ENCODE data around the gene SP6.

The SP6 gene

DNA sequence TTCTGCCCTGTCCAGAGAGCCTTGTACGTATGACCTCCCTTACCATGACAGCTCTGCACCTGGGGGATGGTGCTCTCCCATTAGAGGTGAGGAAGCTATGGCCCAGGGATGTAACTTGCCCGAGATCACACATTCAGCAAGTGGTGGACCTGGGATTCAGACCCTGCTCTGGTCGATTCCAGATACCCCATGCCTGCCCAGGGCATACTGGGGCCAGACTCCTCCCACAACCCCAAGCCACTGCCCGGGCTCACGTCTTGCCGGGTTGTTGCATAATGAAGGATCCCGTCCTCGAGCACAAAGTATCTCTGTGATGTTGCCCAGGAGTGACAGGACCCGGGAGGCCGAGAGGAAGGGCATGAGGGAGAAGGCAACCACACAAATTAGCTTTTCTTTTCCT lies 31.5 kb downstream of the SP6 start:
- TF ChIP-seq, protein P1, sequence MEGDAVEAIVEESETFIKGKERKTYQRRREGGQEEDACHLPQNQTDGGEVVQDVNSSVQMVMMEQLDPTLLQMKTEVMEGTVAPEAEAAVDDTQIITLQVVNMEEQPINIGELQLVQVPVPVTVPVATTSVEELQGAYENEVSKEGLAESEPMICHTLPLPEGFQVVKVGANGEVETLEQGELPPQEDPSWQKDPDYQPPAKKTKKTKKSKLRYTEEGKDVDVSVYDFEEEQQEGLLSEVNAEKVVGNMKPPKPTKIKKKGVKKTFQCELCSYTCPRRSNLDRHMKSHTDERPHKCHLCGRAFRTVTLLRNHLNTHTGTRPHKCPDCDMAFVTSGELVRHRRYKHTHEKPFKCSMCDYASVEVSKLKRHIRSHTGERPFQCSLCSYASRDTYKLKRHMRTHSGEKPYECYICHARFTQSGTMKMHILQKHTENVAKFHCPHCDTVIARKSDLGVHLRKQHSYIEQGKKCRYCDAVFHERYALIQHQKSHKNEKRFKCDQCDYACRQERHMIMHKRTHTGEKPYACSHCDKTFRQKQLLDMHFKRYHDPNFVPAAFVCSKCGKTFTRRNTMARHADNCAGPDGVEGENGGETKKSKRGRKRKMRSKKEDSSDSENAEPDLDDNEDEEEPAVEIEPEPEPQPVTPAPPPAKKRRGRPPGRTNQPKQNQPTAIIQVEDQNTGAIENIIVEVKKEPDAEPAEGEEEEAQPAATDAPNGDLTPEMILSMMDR (IDR thresholded peaks at IDR 0.05) = no peak
- no peak for TF ChIP-seq ZFX (IDR thresholded peaks at IDR 0.05; ENCODE audit: borderline replicate concordance)
- no peak overlapping the region for H3K27ac ChIP-seq

DNA sequence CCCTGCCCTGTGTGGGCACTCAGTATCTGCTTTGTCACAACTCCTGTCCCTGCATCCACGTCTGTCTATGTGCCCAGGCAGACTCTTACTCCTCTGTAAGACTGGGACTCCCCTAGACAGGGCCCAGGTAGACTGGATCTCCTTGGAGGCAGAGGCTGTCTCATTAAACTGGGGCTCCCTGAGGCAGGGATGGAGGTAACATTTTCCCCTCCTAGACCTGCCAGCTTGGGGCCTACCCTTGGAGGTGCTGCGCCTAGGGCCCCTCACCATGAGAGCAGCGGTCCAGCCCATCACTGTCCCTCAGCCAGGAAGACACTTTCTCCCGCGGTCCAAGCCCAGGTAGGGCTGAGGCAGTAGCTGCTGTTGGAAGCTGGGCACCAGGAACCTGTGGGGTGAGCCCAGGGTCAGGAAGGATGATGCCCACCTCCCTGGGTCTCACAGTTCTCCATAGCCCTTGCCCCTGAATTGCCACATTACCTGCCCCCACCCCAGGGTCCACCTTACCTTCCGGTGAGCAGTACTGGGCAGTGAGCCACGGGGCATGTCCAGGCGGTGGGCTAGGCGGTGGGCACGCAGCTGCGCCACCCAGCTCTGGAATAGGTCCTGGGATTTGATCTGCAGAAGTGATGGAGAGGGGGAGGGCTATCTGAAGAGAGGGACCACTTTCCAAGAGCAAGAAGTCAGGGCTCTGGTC lies 32.8 kb downstream of the SP6 start:
- TF ChIP-seq ZFX (IDR thresholded peaks at IDR 0.05; ENCODE audit: borderline replicate concordance) = no peak
- TF ChIP-seq, protein P1 (IDR thresholded peaks at IDR 0.05) = no peak
- H3K27ac ChIP-seq = no peak overlapping the region

DNA sequence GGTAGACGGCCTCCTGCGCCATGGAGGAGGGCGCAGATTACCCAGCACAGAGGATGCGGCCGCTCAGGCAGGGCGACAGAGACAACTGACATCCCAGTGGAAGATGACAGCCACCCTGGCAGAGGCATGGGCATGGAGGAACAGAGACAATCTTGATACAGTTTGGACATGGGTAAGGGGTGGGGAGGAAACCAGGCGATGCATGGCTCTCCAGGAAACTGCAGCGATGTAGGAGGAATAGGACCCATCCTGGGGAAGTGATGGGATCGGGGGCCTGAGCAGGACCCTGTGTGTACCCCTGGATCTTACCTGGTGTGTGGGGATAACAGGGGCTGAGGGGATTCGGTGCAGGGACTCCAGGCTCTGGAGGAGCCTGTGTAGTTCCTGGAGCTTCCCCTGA lies 34.0 kb downstream of the SP6 start:
- TF ChIP-seq, protein P1 (IDR thresholded peaks at IDR 0.05) = no peak
- TF ChIP-seq ZFX (IDR thresholded peaks at IDR 0.05; ENCODE audit: borderline replicate concordance) = no peak
- H3K27ac ChIP-seq = no peak overlapping the region

DNA sequence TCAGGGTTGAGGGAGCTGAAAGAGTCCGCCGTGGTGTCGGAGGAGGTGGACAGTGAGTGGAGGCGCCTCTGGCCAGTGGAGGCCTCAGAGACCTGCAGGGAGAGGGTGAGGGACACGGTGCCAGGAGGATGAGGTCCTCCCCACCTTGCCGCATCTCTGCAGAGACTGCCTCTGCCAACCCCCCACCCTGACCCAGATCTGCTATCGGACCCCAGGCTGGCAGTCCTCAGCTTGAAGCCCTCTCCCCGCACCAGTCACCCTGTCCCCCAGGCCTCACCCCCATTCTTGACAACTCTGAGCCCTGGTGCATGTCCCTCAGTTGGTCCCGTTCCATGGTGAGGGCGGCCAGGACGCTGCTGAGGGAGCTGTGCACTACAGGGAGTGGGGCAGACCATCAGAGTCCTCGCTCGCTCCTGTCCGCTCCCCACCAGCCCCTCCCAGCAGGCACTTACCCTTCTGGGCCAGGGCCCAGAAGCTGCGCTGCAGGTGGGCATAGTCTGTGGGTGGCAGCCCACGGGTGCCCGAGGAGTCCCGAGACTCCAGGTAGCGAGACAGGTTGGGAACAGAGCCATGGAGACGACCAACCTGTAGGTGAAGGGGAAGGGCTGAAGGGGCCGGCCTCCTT lies 34.7 kb downstream of the SP6 start:
- TF ChIP-seq, protein P1 (IDR thresholded peaks at IDR 0.05) = no peak
- no peak for TF ChIP-seq ZFX (IDR thresholded peaks at IDR 0.05; ENCODE audit: borderline replicate concordance)
- H3K27ac ChIP-seq = no peak overlapping the region

DNA sequence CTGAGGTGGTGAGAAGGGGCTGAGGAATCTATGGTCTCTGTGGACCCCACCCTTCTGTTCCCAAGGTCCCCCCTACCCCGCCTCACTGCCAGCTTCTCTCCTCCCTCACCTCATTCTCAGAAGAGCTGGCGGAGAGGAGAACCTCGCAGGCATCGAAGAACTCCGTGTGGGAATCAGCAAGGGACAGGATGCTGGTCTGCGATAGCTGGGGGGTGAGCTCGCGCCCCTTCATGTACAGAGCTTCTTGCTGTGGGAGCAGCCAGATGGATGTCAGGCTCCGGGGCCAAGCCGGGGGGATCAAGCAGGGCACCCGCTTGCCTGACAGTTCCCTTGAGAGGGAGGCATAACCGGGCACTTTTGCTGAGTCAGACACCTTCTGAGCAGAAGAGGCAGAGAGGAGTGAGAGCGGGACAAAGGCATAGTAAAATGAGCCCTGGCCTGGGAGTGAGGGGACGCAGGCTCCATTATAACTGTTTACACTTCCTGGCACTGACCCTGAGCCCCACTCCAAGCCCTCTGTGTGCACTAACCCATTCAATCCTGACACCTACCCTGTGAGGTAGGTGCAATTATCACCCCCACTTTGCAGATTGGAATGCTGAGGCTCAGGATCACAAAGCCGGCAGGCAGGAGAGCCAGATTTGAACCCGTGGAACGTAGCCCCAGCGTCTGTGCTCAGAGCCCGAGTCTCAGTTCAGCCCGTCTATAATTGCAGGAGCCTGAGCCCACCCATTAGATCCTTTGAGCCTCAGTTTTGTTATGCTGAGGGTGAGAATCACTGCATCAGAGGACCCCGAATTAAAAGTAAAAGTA lies 35.7 kb downstream of the SP6 start:
- TF ChIP-seq ZFX (IDR thresholded peaks at IDR 0.05; ENCODE audit: borderline replicate concordance) = no peak
- TF ChIP-seq, protein P1 (IDR thresholded peaks at IDR 0.05) = no peak

DNA sequence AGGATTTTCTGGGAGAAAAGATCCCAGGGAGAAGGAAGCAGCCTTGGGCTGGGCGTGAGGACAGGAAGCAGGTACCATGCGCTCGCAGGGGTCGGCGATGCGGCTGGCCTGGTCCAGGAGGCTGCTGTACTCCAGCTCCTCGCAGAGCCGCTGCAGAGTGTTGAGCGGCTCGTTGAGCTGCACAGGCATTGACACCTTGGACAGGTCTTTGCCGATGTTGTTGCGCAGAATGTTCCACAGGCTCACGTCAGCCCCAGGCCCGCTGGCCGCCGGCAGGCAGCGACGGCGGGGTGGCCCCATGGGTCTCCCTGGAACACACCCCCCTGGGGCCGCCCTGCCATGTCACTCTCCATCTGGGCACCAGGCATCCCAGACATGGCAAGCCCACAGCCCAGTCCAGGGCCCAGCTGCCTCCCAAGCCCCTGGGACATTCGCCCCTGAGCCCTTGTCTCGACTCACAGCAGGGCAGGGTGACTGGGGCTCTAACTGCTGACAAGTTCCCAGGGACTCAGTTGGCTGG lies 37.4 kb downstream of the SP6 start:
- TF ChIP-seq, protein P1 (IDR thresholded peaks at IDR 0.05) = no peak
- no peak for TF ChIP-seq ZFX (IDR thresholded peaks at IDR 0.05; ENCODE audit: borderline replicate concordance)
- H3K27ac ChIP-seq = no peak overlapping the region

More for the DNA sequence above, 35.7 kb downstream of the SP6 start:
- no peak overlapping the region for H3K27ac ChIP-seq
